ENCODE measurements around the gene GALC.

GALC gene

GRCh38 chr14:88023658-88024187, 30.7 kb upstream of the GALC start:
- H3K27me3 ChIP-seq (ENCODE audit: insufficient read depth, low read length, poor library complexity, severe bottlenecking): no peaks in the 10 kb centered on the region
- no peaks in the 10 kb centered on the region for H3F3A ChIP-seq (ENCODE audit: low read depth)
- no peaks in the 10 kb centered on the region for H4K20me1 ChIP-seq (ENCODE audit: insufficient read depth, low read length, poor library complexity, severe bottlenecking)
- H3K9me3 ChIP-seq (ENCODE audit: insufficient read depth, low read depth, low read length): no peaks in the 10 kb centered on the region
- H3K9ac ChIP-seq (ENCODE audit: low read depth, low read length, poor library complexity, severe bottlenecking): no peak overlapping the region
- no peaks in the 10 kb centered on the region for H3K36me3 ChIP-seq (ENCODE audit: insufficient read depth, low read length)
- TF ChIP-seq CTCF (conservative IDR thresholded peaks at IDR 0.05; ENCODE audit: low read length) (no peak), EZH2phosphoT487 (IDR thresholded peaks at IDR 0.05; ENCODE audit: borderline replicate concordance) (no peak)
- peak overlapping the region; percentile 41 for H3K4me2 ChIP-seq (ENCODE audit: low read depth, low read length, poor library complexity, severe bottlenecking)
- H3K4me1 ChIP-seq (ENCODE audit: insufficient read depth, low read length, poor library complexity, severe bottlenecking): peaks cover 32% of the 10 kb centered on the region
- peak overlapping the region; percentile 69 for H2AFZ ChIP-seq (ENCODE audit: low read length)
- H3K4me3 ChIP-seq (ENCODE audit: low read length, poor library complexity, severe bottlenecking): no peak overlapping the region
- no peaks in the 10 kb centered on the region for H3K9me2 ChIP-seq (replicated peaks; ENCODE audit: low read depth, low read length)
- no peaks in the 10 kb centered on the region for H3K79me2 ChIP-seq (ENCODE audit: insufficient read depth, low read length)

DNA sequence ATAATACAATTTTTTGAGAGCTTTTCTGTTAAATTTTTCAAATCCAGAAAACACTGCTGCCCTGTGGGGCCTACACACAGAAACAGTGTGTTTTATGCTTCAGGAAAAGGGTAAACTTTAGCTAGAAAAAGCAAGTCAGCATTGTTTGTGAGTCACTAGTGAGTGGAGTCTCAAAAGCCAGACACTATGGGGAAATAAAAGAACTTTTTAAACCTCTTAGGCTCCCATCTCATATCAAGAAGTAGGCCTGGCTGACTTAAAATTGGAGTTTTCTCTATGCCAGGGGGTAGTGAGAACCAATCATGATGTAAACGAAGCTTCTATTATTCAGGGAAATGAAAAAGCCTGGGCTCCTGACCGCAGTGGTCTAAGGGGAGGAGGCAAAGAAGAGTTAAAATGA, 24.6 kb upstream of the GALC start:
- Histone ChIP-seq H3K9me3 (ENCODE audit: insufficient read depth, low read depth, low read length) (no peaks in the 10 kb centered on the region), H3K4me2 (ENCODE audit: low read depth, low read length, poor library complexity, severe bottlenecking) (no peak overlapping the region), H3F3A (ENCODE audit: low read depth) (no peaks in the 10 kb centered on the region), H3K9ac (ENCODE audit: low read depth, low read length, poor library complexity, severe bottlenecking) (no peak overlapping the region), H3K4me3 (ENCODE audit: low read length, poor library complexity, severe bottlenecking) (no peak overlapping the region), H3K4me1 (ENCODE audit: insufficient read depth, low read length, poor library complexity, severe bottlenecking) (peaks cover 9% of the 10 kb centered on the region), H3K9me2 (replicated peaks; ENCODE audit: low read depth, low read length) (no peaks in the 10 kb centered on the region), H3K27me3 (ENCODE audit: insufficient read depth, low read length, poor library complexity, severe bottlenecking) (no peaks in the 10 kb centered on the region), H3K79me2 (ENCODE audit: insufficient read depth, low read length) (no peaks in the 10 kb centered on the region), H2AFZ (ENCODE audit: low read length) (no peak overlapping the region; the same call in 1 of the 2 replicates), H3K36me3 (ENCODE audit: insufficient read depth, low read length) (no peaks in the 10 kb centered on the region), H4K20me1 (ENCODE audit: insufficient read depth, low read length, poor library complexity, severe bottlenecking) (no peaks in the 10 kb centered on the region)
- TF ChIP-seq CTCF (conservative IDR thresholded peaks at IDR 0.05; ENCODE audit: low read length): no peak

DNA sequence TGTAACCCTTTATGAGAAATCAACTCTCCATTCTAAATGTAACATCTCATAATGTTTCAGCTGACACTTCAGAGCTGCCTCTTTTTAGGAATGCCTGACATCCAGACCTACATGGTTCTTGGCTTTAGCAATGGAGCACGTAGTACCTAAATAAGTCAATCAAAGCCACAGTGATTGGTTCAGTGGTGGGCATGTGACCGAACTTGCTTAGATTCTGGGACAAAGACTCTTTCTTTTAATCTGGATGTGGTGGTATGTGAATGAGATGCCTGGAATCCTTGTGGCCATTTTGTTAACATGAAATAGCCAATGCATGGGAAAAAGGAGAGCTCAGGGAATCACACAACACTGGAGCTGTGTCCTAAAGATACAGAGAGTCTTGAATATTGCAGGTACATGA, 23.8 kb upstream of the GALC start:
- Histone ChIP-seq H2AFZ (ENCODE audit: low read length) (no peak overlapping the region), H3K4me3 (ENCODE audit: low read length, poor library complexity, severe bottlenecking) (no peak overlapping the region), H3F3A (ENCODE audit: low read depth) (no peaks in the 10 kb centered on the region), H3K9ac (ENCODE audit: low read depth, low read length, poor library complexity, severe bottlenecking) (no peak overlapping the region), H3K79me2 (ENCODE audit: insufficient read depth, low read length) (peaks cover 4% of the 10 kb centered on the region; the same call in 1 of the 2 replicates), H3K36me3 (ENCODE audit: insufficient read depth, low read length) (no peaks in the 10 kb centered on the region), H3K9me2 (replicated peaks; ENCODE audit: low read depth, low read length) (no peaks in the 10 kb centered on the region), H4K20me1 (ENCODE audit: insufficient read depth, low read length, poor library complexity, severe bottlenecking) (no peaks in the 10 kb centered on the region), H3K27me3 (ENCODE audit: insufficient read depth, low read length, poor library complexity, severe bottlenecking) (no peaks in the 10 kb centered on the region), H3K4me1 (ENCODE audit: insufficient read depth, low read length, poor library complexity, severe bottlenecking) (peaks cover 15% of the 10 kb centered on the region), H3K9me3 (ENCODE audit: insufficient read depth, low read depth, low read length) (no peaks in the 10 kb centered on the region), H3K4me2 (ENCODE audit: low read depth, low read length, poor library complexity, severe bottlenecking) (no peak overlapping the region)
- TF ChIP-seq CTCF (conservative IDR thresholded peaks at IDR 0.05; ENCODE audit: low read length) (no peak), EZH2phosphoT487 (IDR thresholded peaks at IDR 0.05; ENCODE audit: borderline replicate concordance) (no peak)
